Uterus (tissue), 2 donors: ENCODE data around the gene ITPRIPL1.

Experiments
- CTCF ChIP-seq, 4 experiments: fragments of 200-600 bp in 2 of 4; fragments of 450-650 bp in 2 of 4; sonication (generic) in 2 of 4; IDR thresholded peaks; one replicate each; pipeline ENCODE4 v1.5.1; 2016 to 2019; ENCODE audit warnings: antibody characterized with exemption in 4 of 4, mild to moderate bottlenecking in 2 of 4, moderate library complexity in 1 of 4
- POLR2A ChIP-seq, 2 donors: fragments of 450-650 bp; IDR thresholded peaks; one replicate each; pipeline ENCODE4 v1.6.1; 2016; ENCODE audit warnings: antibody characterized with exemption in 2 of 2, mild to moderate bottlenecking in 1 of 2, moderate library complexity in 1 of 2

GRCh38 chr2:96287273-96287856, 37.8 kb upstream of the ITPRIPL1 start:
- TF ChIP-seq POLR2A (IDR thresholded peaks at IDR 0.05): no peak
- no peak for TF ChIP-seq CTCF (IDR thresholded peaks at IDR 0.05)
